GM12878 (cell line): ENCODE results near the gene PADI4. TPM values are rescaled to one million over a fixed set of nuclear protein-coding genes. Genes with fewer than 3 reads are reported as not detected.

ENCODE experiments used
- ATAC-seq: fragments of 200-7000 bp; cut with Tn5 transposase; 3 replicates; pipeline ENCODE4 v1.9.1; 2020; ENCODE audit warnings: mild to moderate bottlenecking, moderate library complexity
- BruUV-seq: library from RNA; stranded (reverse); fragments of 400-500 nt; replicated peaks from 2 replicates; lab custom pipeline; 2021; lab: Mats Ljungman, UMichigan
- CTCF ChIA-PET: fragments of 300-600 bp; sonication (Branson Sonifier 250); formaldehyde crosslinking; extraction: SDS; loops from one replicate; lab custom pipeline; 2021; ENCODE audit warnings: inconsistent platforms; lab: Yijun Ruan, JAX
- POLR2A ChIA-PET: fragments of 350-600 bp; formaldehyde crosslinking; extraction: SDS; loops from one replicate; lab custom pipeline; 2021; ENCODE audit warnings: inconsistent platforms; lab: Charles Lee
- RAD21 ChIA-PET: fragments of 300-600 bp; sonication (Branson Sonifier 250); formaldehyde crosslinking; loops from one replicate; lab custom pipeline; 2023; ENCODE audit warnings: antibody characterized with exemption; ENCODE audit not compliant: unreplicated experiment; lab: Charles Lee
- SMC1A ChIA-PET: fragments of 300-600 bp; sonication (Branson Sonifier 250); formaldehyde crosslinking; loops from one replicate; lab custom pipeline; 2023; ENCODE audit not compliant: unreplicated experiment, uncharacterized antibody; lab: Charles Lee
- DNase-seq: peaks from one replicate; pipeline ENCODE4 v3.0.0-alpha.2; 2011; ENCODE audit warnings: low read depth, low spot score
- FAIRE-seq: peaks from 3 replicates; lab custom pipeline; 2011; peaks lifted over from hg19 to GRCh38; lab: Jason Lieb, UNC
- H2AFZ ChIP-seq: 2 replicates; pipeline ENCODE4 v1.6.0; 2011; ENCODE audit warnings: low read depth, low read length, control low read depth; ENCODE audit not compliant: control insufficient read depth
- H3K27ac ChIP-seq: 2 replicates; pipeline ENCODE4 v1.5.1; 2011; ENCODE audit warnings: control low read depth; ENCODE audit not compliant: control insufficient read depth, insufficient read depth
- H3K27me3 ChIP-seq, 2 experiments: replicated peaks in 1 of 2; 2 replicates each; pipeline versions ENCODE4 v1.6.0 to v1.6.1; 2011; ENCODE audit warnings: low read length in 1 of 2; ENCODE audit not compliant: control insufficient read depth in 2 of 2, insufficient read depth in 2 of 2
- H3K36me3 ChIP-seq, 2 experiments: 2 replicates each; pipeline ENCODE4 v1.5.1; 2011; ENCODE audit warnings: low read length in 1 of 2; ENCODE audit not compliant: control insufficient read depth in 2 of 2, insufficient read depth in 2 of 2
- H3K4me1 ChIP-seq: 2 replicates; pipeline ENCODE4 v1.6.1; 2011; ENCODE audit warnings: mild to moderate bottlenecking, low read length, moderate library complexity, mixed read lengths; ENCODE audit not compliant: control insufficient read depth, insufficient read depth
- H3K4me2 ChIP-seq: 2 replicates; pipeline ENCODE4 v1.6.0; 2011; ENCODE audit warnings: control low read depth; ENCODE audit not compliant: control insufficient read depth, insufficient read depth
- H3K4me3 ChIP-seq: fragments of 200-600 bp; sonication (generic); 2 replicates; pipeline ENCODE4 v1.5.1; 2016
- H3K79me2 ChIP-seq: 2 replicates; pipeline ENCODE4 v1.6.0; 2011; ENCODE audit warnings: low read length; ENCODE audit not compliant: control insufficient read depth, insufficient read depth
- H3K9ac ChIP-seq: 2 replicates; pipeline ENCODE4 v1.8.0; 2011; ENCODE audit warnings: low read length, control low read depth, mixed read lengths; ENCODE audit not compliant: control insufficient read depth, insufficient read depth
- H3K9me3 ChIP-seq: replicated peaks from 3 replicates; pipeline ENCODE4 v1.5.1; 2011; ENCODE audit warnings: mild to moderate bottlenecking, low read length; ENCODE audit not compliant: control insufficient read depth, insufficient read depth
- H4K20me1 ChIP-seq: 2 replicates; pipeline ENCODE4 v1.6.0; 2011; ENCODE audit not compliant: control insufficient read depth, insufficient read depth
- ASH2L ChIP-seq: fragments of 300-600, 200-600 bp; sonication (generic); IDR thresholded peaks from 2 replicates; pipeline ENCODE4 v1.6.1; 2017; ENCODE audit warnings: low read depth, mild to moderate bottlenecking, borderline replicate concordance
- ATF2 ChIP-seq: IDR thresholded peaks from 2 replicates; pipeline ENCODE4 v1.6.1; 2012; ENCODE audit warnings: low read length, inconsistent platforms
- HDAC6 ChIP-seq: fragments of 200-600 bp; sonication (generic); IDR thresholded peaks from one replicate; pipeline ENCODE4 v1.8.0; 2017; ENCODE audit warnings: antibody characterized with exemption; ENCODE audit not compliant: unreplicated experiment
- MYC ChIP-seq: IDR thresholded peaks from 2 replicates; pipeline ENCODE4 v1.6.1; 2011; ENCODE audit warnings: mild to moderate bottlenecking, low read length, moderate library complexity, inconsistent platforms; ENCODE audit not compliant: insufficient read depth, insufficient replicate concordance, insufficient read length, severe bottlenecking
- NBN ChIP-seq: fragments of 450-650 bp; IDR thresholded peaks from 2 replicates; pipeline ENCODE4 v1.6.1; 2016
- NR2C1 ChIP-seq: fragments of 450-650 bp; IDR thresholded peaks from 2 replicates; pipeline ENCODE4 v1.6.1; 2017; ENCODE audit warnings: antibody characterized with exemption, mild to moderate bottlenecking, moderate library complexity
- NRF1 ChIP-seq: conservative IDR thresholded peaks from 2 replicates; pipeline ENCODE4 v1.6.1; 2011; ENCODE audit warnings: mild to moderate bottlenecking, low read depth, low read length, improper control_type of control experiment
- POU2F2 ChIP-seq: IDR thresholded peaks from 3 replicates; pipeline ENCODE4 v1.6.1; 2011; ENCODE audit warnings: low read depth, mild to moderate bottlenecking, low read length, borderline replicate concordance
- RAD21 ChIP-seq: IDR thresholded peaks from 2 replicates; pipeline ENCODE4 v1.6.1; 2011; ENCODE audit warnings: mild to moderate bottlenecking, low read depth, low read length, moderate library complexity; ENCODE audit not compliant: insufficient read depth
- RAD51 ChIP-seq: fragments of 450-650 bp; IDR thresholded peaks from 2 replicates; pipeline ENCODE4 v1.6.1; 2016; ENCODE audit warnings: moderate library complexity, mild to moderate bottlenecking, inconsistent platforms
- RELB ChIP-seq: fragments of 450-650 bp; IDR thresholded peaks from 2 replicates; pipeline ENCODE4 v1.6.1; 2017; ENCODE audit warnings: low read depth, mild to moderate bottlenecking, moderate library complexity
- SIN3A ChIP-seq: IDR thresholded peaks from 2 replicates; pipeline ENCODE4 v1.6.1; 2012; ENCODE audit warnings: low read depth, low read length, improper control_type of control experiment
- SUPT20H ChIP-seq: IDR thresholded peaks from 2 replicates; pipeline ENCODE4 v1.6.1; 2011; ENCODE audit warnings: low read depth, mild to moderate bottlenecking, low read length, moderate library complexity, borderline replicate concordance; ENCODE audit not compliant: control insufficient read depth
- TAF1 ChIP-seq: IDR thresholded peaks from 2 replicates; pipeline ENCODE4 v1.6.1; 2011; ENCODE audit warnings: mild to moderate bottlenecking, low read depth, low read length, borderline replicate concordance
- TCF7 ChIP-seq: IDR thresholded peaks from 2 replicates; pipeline ENCODE4 v1.6.1; 2014; ENCODE audit warnings: antibody characterized with exemption, borderline replicate concordance
- ZNF207 ChIP-seq: fragments of 450-650 bp; IDR thresholded peaks from 2 replicates; pipeline ENCODE4 v1.6.1; 2014; ENCODE audit warnings: antibody characterized with exemption, mild to moderate bottlenecking, borderline replicate concordance
- ZNF274 ChIP-seq: IDR thresholded peaks from one replicate; pipeline ENCODE4 v1.8.0; 2011; ENCODE audit not compliant: insufficient read length, insufficient read depth
- WGBS: methylation state at CpG from one replicate; pipeline ENCODE4 v1.1.6; 2016; ENCODE audit warnings: low lambda C conversion rate; ENCODE audit not compliant: insufficient replicate concordance, insufficient coverage; ENCODE audit errors: missing lambda C conversion rate; 5-methylcytosine and 5-hydroxymethylcytosine counted together
- in situ Hi-C: fragments of 300-500 bp; cut with MboI; formaldehyde crosslinking; loops from 9 replicates; pipeline ENCODE4 v1.14.3; 2018; ENCODE audit warnings: mixed read lengths
- intact Hi-C: fragments of 100-400 bp; cut with micrococcal nuclease; formaldehyde crosslinking; loops from one replicate; pipeline ENCODE4 v1.14.2; 2022; ENCODE audit not compliant: unreplicated experiment
- polyA plus RNA-seq, 11 experiments: library from polyadenylated mRNA; depleted of rRNA in 4 of 11; unstranded in 6 of 11; stranded (reverse) in 5 of 11; fragments of >200 nt; fragmentation: Nextera tagmentation in 4 of 11; fragmentation: Illumina TruSeq in 1 of 11; extraction: Ambion mirVana in 4 of 11; extraction: Trizol in 1 of 11; gene quantifications; 1 replicate in 1 of 11; 2 replicates in 10 of 11; pipeline versions ENCODE4 v1.2.1 to v1.2.3, GENCODE V29; 2011 to 2016; ENCODE audit warnings: inconsistent platforms in 2 of 11, missing spikeins in 2 of 11, low read depth in 1 of 11
- total RNA-seq, 4 experiments: library from RNA; depleted of rRNA in 3 of 4; stranded (reverse); fragments of >200 nt in 3 of 4; fragmentation: Illumina TruSeq in 1 of 4; extraction: Trizol in 1 of 4; gene quantifications; 2 replicates each; pipeline versions ENCODE4 v1.2.1 to v1.2.3, GENCODE V29; 2013 to 2021
- TF ChIP-seq, protein P1 (sequence below): fragments of 450-650 bp; IDR thresholded peaks from 2 replicates; pipeline ENCODE4 v1.6.1; 2017; ENCODE audit warnings: mild to moderate bottlenecking, low read depth, inconsistent platforms; ENCODE audit not compliant: poor library complexity, severe bottlenecking

Gene PADI4
- total and polyA plus RNA-seq, 10 of the 15 experiments (the other 5 are each of a cell fraction or from before 2014, with no cell fraction given), result 0.08 to 0.47 (median 0.15) TPM; not detected in 3

GRCh38 chr1:17397910-17398695 is 90.1 kb downstream of the PADI4 start (continued):
- TF ChIP-seq, protein P1, sequence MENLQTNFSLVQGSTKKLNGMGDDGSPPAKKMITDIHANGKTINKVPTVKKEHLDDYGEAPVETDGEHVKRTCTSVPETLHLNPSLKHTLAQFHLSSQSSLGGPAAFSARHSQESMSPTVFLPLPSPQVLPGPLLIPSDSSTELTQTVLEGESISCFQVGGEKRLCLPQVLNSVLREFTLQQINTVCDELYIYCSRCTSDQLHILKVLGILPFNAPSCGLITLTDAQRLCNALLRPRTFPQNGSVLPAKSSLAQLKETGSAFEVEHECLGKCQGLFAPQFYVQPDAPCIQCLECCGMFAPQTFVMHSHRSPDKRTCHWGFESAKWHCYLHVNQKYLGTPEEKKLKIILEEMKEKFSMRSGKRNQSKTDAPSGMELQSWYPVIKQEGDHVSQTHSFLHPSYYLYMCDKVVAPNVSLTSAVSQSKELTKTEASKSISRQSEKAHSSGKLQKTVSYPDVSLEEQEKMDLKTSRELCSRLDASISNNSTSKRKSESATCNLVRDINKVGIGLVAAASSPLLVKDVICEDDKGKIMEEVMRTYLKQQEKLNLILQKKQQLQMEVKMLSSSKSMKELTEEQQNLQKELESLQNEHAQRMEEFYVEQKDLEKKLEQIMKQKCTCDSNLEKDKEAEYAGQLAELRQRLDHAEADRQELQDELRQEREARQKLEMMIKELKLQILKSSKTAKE, result no peak
- TF ChIP-seq MYC, result no peak
- no peak for TF ChIP-seq ASH2L
- TF ChIP-seq TAF1, result no peak
- TF ChIP-seq RAD51, result no peak
- TF ChIP-seq RAD21, result no peak
- TF ChIP-seq ZNF207, result no peak

GRCh38 chr1:17400725-17401341 is 92.8 kb downstream of the PADI4 start:
- CTCF ChIA-PET, result no interaction called here
- no peak for ATAC-seq
- Histone ChIP-seq H4K20me1 (no peaks in the 10 kb centered on the region; the same call in 1 of the 2 replicates), H3K4me3 (no peak overlapping the region), H3K9ac (no peak overlapping the region), H3K27me3 (no peaks in the 10 kb centered on the region), H3K9me3 (no peaks in the 10 kb centered on the region), H3K27ac (no peak overlapping the region), H3K36me3 (peaks cover 0 to 2% of the 10 kb centered on the region in 2 experiments; a peak in 3 of 4 replicates), H3K4me2 (no peak overlapping the region), H3K79me2 (no peaks in the 10 kb centered on the region), H2AFZ (no peak overlapping the region), H3K4me1 (no peaks in the 10 kb centered on the region)
- no TSS peak for BruUV-seq
- WGBS, result 27% methylated on average over 11 of the region's 11 CpGs
- SMC1A ChIA-PET, result no interaction called here
- no peak for DNase-seq
- intact Hi-C loops (no loop called here), in situ Hi-C loops (no loop called here)
- POLR2A ChIA-PET, result no interaction called here
- no peak for FAIRE-seq
- RAD21 ChIA-PET, result no interaction called here
- no peak for TF ChIP-seq NRF1
- no peak for TF ChIP-seq ATF2
- no peak for TF ChIP-seq TCF7
- TF ChIP-seq HDAC6, result no peak
- no peak for TF ChIP-seq RELB
- no peak for TF ChIP-seq NBN
- TF ChIP-seq ZNF274, result no peak
- TF ChIP-seq SUPT20H, result no peak
- no peak for TF ChIP-seq POU2F2
- no peak for TF ChIP-seq SIN3A
- no peak for TF ChIP-seq NR2C1
